Measurements from ENCODE around the gene PPFIA3.

The PPFIA3 gene

DNA sequence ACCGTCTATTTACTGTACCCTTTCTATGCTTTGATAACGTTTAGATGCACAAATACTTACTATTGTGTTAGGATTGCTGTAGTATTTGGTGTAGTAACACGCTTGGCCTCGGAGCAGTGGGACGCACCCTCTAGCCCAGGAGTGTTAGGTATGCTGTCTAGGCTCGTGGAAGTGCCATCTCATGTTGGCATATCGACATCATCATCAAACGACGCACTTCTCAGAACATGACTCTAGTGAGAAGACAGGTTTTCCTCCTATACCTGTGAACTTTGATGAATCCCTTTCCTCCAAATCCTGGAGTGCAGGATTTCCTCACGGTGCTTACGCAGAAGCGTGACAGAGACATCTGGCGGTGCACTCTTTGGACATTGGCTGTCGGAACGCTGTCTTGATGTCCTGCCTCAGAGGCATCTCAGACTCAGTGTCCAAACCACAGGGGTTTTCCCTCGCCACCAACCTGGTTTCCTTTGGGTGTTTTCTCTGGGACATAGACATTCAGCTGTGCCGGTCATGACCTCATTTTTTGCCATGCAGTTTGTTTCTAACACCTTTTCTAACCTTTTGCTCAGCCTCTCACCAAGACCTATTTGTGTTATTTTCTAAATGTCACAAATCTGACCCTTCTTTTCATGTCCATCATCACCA lies 27.8 kb upstream of the PPFIA3 start:
- TF ChIP-seq, protein P1, sequence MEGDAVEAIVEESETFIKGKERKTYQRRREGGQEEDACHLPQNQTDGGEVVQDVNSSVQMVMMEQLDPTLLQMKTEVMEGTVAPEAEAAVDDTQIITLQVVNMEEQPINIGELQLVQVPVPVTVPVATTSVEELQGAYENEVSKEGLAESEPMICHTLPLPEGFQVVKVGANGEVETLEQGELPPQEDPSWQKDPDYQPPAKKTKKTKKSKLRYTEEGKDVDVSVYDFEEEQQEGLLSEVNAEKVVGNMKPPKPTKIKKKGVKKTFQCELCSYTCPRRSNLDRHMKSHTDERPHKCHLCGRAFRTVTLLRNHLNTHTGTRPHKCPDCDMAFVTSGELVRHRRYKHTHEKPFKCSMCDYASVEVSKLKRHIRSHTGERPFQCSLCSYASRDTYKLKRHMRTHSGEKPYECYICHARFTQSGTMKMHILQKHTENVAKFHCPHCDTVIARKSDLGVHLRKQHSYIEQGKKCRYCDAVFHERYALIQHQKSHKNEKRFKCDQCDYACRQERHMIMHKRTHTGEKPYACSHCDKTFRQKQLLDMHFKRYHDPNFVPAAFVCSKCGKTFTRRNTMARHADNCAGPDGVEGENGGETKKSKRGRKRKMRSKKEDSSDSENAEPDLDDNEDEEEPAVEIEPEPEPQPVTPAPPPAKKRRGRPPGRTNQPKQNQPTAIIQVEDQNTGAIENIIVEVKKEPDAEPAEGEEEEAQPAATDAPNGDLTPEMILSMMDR (IDR thresholded peaks at IDR 0.05; ENCODE audit: insufficient read depth, low read depth, low read length, missing control alignments) = no peak
- no peak for DNase-seq (ENCODE audit: low read depth)
- no peak overlapping the region for H3K4me3 ChIP-seq (ENCODE audit: low read depth, low read length)

GRCh38 chr19:49092686-49093085 lies 26.7 kb upstream of the PPFIA3 start:
- TF ChIP-seq, protein P1 (IDR thresholded peaks at IDR 0.05; ENCODE audit: insufficient read depth, low read depth, low read length, missing control alignments) = no peak
- DNase-seq (ENCODE audit: low read depth) = no peak
- H3K4me3 ChIP-seq (ENCODE audit: low read depth, low read length) = no peak overlapping the region

GRCh38 chr19:49094505-49095482 lies 24.6 kb upstream of the PPFIA3 start:
- TF ChIP-seq, protein P1 (IDR thresholded peaks at IDR 0.05; ENCODE audit: insufficient read depth, low read depth, low read length, missing control alignments) = no peak
- DNase-seq (ENCODE audit: low read depth) = no peak
- no peak overlapping the region for H3K4me3 ChIP-seq (ENCODE audit: low read depth, low read length)

DNA sequence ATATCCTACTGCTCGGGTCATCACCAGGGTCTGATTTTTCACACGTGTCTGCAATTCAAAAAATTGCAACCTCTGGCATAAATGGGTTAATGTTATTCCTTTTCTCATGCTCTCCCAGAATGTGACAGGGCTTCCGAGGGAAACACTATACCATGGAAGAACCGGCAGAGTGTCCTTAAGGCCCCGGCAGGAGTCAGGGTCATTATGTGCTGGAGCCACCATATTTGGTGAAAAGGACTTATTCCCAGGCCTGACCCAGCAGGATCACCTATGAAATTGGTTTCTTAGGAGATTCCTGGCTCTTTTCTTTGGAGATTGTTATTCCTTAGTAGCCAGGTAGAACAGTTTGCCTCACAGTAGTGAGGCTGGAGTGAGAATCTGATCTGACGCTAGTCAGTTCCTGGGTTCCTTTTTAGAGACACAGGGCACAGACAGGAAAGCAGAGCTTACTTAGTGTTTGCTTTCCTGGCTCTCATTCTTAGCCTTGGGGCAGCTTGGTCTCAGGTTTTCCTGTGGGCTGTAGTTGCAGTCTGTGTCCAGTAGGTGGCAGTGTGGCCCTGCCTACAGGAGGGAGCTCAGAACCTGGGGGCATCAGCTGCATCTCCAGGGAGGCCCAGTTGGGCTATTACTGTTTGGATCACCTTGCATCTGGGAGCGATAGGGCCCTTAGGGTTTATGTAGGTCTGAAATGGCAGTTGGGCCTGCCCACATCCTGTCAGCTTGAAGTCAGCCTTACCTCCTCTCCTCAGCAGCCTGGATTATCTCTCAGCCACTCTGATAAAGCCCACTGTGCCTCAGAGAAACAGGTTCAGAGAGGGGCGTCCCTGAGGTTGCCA lies 21.7 kb upstream of the PPFIA3 start:
- DNase-seq (ENCODE audit: low read depth) = peak; percentile 80
- TF ChIP-seq, protein P1 (IDR thresholded peaks at IDR 0.05; ENCODE audit: insufficient read depth, low read depth, low read length, missing control alignments) = peak; percentile 96
- H3K4me3 ChIP-seq (ENCODE audit: low read depth, low read length) = no peak overlapping the region

GRCh38 chr19:49098795-49099194 lies 20.5 kb upstream of the PPFIA3 start:
- DNase-seq (ENCODE audit: low read depth) = no peak
- no peak overlapping the region for H3K4me3 ChIP-seq (ENCODE audit: low read depth, low read length)
- TF ChIP-seq, protein P1 (IDR thresholded peaks at IDR 0.05; ENCODE audit: insufficient read depth, low read depth, low read length, missing control alignments) = no peak

DNA sequence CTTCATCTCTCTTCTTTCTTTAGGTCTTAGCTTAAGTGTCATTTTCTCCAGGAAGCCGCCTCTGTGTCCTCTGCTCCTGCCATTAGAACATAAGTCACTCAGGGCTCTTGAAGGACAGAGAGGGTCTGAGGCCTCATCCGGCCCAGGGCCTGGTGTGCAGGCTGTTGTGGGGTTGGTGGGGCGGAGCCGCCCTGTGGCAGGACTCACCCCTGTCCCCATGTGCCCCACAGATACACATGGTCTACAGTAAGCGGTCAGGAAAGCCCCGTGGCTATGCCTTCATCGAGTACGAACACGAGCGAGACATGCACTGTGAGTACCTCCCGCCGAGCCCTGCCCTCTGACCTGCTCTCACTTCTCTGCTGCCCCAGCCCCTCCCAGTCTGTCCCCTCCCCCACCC lies 18.2 kb upstream of the PPFIA3 start:
- TF ChIP-seq, protein P1 (IDR thresholded peaks at IDR 0.05; ENCODE audit: insufficient read depth, low read depth, low read length, missing control alignments) = no peak

More for the DNA sequence above, 18.2 kb upstream of the PPFIA3 start:
- H3K4me3 ChIP-seq (ENCODE audit: low read depth, low read length) = no peak overlapping the region
- DNase-seq (ENCODE audit: low read depth) = no peak

All from GM12865 (cell line).